Right cardiac atrium (tissue), 5 donors: ENCODE results near the gene UMPS. TPM values are rescaled to one million over a fixed set of nuclear protein-coding genes. Genes with fewer than 3 reads are reported as not detected.
"Not testable (repeated sequence)": the region's sequence is repeated elsewhere in the genome, so short reads cannot be mapped to it uniquely, and the experiment has no call there.

Experiments
- ATAC-seq, 2 donors: fragments of 200-7000 bp; cut with Tn5 transposase; one replicate each; pipeline versions ENCODE4 v1.8.0 to v1.9.1; 2020; ENCODE audit warnings: moderate library complexity in 2 of 2, mild to moderate bottlenecking in 1 of 2
- DNase-seq, 3 donors: peaks; one replicate each; pipeline ENCODE4 v3.0.0-alpha.2; 2020
- H3K27ac ChIP-seq: one replicate; pipeline ENCODE4 v1.5.1; 2013; ENCODE audit warnings: mild to moderate bottlenecking, low read length, control low read depth, moderate library complexity
- H3K27me3 ChIP-seq: one replicate; pipeline ENCODE4 v1.6.1; 2013; ENCODE audit not compliant: control insufficient read depth, insufficient read depth
- H3K4me1 ChIP-seq: one replicate; pipeline ENCODE4 v1.6.1; 2013; ENCODE audit warnings: low read length; ENCODE audit not compliant: control insufficient read depth, insufficient read depth
- H3K4me3 ChIP-seq: one replicate; pipeline ENCODE4 v1.5.1; 2013; ENCODE audit warnings: low read length, control low read depth
- H3K9me3 ChIP-seq: one replicate; pipeline ENCODE4 v1.6.1; 2013; ENCODE audit warnings: low read length; ENCODE audit not compliant: control insufficient read depth
- WGBS: extraction: QIAGEN DNeasy Blood & Tissue Kit; methylation state at CpG from one replicate; pipeline ENCODE4 v1.1.7; 2013; 5-methylcytosine and 5-hydroxymethylcytosine counted together
- intact Hi-C, 4 donors: fragments of 100-400 bp; cut with DNase I; formaldehyde crosslinking; loops; one replicate each; pipeline versions ENCODE4 v1.11.0 to v1.14.0; 2022 to 2023
- polyA plus RNA-seq: library from polyadenylated mRNA; stranded (reverse); fragments of 200-250 nt; gene quantifications from one replicate; pipeline ENCODE4 v1.2.3, GENCODE V29; 2013
- total RNA-seq, 4 donors: library from RNA; stranded (reverse); fragmentation: NEBNext Ultra II Directional; extraction: Animal tissue kit (Norgen Biotek cat#: 25700); gene quantifications; one replicate each; pipeline ENCODE4 v1.2.1, GENCODE V29; 2021
- donor health status: healthy with polysubstance abuse.
- donor health status: DM: no; HTN: yes; CAD: no.
- donor health status: DM: no; HTN: no; CAD: no.
- donor health status: DM: no; HTN: yes; CAD: no; lungs with severe emphysema.
- donor health status: DM: yes; HTN: yes; CAD: no.

The UMPS gene
- total and polyA plus RNA-seq, 5 donors, result 4.2 to 12.8 (median 10.4) TPM

DNA sequence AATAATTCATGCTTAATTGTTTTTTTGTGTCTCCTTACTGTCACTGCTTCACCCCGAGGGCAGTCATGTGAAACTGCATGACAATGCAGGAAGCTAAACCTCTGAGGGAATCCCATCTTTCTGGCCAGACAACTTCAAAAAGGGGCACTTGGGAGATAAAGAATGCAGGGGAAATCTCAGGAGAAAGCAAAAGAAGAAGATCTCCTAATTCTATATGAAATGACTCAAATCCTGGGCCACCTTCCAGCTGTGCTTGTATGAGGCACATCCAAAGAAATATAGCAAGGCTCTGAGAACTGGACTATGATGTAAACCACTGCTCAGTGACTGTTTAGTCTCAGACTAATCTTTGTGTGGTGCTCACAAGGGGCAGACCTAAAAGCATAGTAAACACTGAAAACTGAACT, 22.6 kb upstream of the UMPS start:
- WGBS, result 52% methylated on average over 1 of the region's 1 CpG
- ATAC-seq (no peak), DNase-seq (no peak)
- no peak overlapping the region for H3K27ac ChIP-seq
- H3K4me3 ChIP-seq, result no peak overlapping the region
- no peaks in the 10 kb centered on the region for H3K4me1 ChIP-seq
- intact Hi-C loops, result no loop called here
- H3K27me3 ChIP-seq, result no peaks in the 10 kb centered on the region
- no peaks in the 10 kb centered on the region for H3K9me3 ChIP-seq

DNA sequence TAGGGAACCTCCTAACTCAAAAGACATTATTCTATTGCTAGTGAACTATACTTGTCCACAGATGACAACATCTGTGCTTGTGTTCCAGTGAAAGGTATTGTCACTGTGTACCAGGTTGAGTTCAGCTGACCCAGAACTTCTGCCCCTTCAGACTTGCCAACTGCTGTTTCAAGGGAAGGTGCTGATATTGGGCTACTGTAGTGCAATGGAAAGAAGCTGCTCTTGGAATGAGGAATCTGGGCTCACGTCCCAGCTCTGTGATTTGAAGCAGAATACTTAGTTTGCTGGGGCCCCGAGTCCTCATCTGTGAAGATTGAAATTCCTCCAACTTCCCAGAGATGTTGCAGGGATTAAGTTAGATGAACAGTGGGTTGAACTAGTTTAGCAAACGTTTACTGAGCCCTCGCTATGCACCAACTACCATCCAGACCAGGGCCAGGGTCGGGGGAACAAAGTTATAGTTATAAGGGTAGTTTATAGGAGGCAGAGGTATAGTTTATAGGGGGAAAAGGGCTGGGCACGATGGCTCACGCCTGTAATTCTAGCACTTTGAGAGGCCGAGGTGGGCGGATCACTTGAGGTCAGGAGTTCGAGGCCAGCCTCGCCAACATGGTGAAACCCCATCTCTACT, 15.9 kb upstream of the UMPS start:
- Histone ChIP-seq H3K4me3 (no peak overlapping the region), H3K27ac (no peak overlapping the region), H3K27me3 (no peaks in the 10 kb centered on the region), H3K9me3 (no peaks in the 10 kb centered on the region), H3K4me1 (no peaks in the 10 kb centered on the region)
- intact Hi-C loops, result no loop called here
- DNase-seq, result no peak
- WGBS, result 63% methylated on average over 11 of the region's 11 CpGs
- ATAC-seq, result peak in 1 of 2 donors; percentile 66

DNA sequence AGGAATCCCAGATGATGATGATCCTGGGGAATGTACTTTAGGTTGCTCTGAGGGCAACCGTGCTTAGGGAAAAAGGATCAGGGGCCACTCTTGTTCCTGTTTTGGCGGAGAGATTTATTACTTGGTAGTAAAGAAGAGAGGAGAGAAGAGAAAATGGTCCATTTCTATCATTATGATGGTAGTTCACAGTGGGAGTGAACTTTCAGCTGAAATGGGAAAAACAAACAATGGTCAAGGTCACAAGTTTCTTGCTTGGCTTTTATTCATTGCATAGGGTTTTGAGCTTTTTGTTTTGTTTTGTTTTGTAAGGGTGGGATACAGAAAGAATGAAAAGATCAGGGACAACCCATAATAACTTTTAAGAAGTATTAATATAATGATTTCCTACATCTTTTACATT, 7.7 kb upstream of the UMPS start:
- H3K9me3 ChIP-seq, result no peaks in the 10 kb centered on the region
- no peaks in the 10 kb centered on the region for H3K27me3 ChIP-seq
- no peaks in the 10 kb centered on the region for H3K4me1 ChIP-seq
- H3K27ac ChIP-seq, result no peak overlapping the region
- DNase-seq (no peak), ATAC-seq (no peak)
- no peak overlapping the region for H3K4me3 ChIP-seq
- intact Hi-C loops, result no loop called here
- WGBS, result 78% methylated on average over 2 of the region's 2 CpGs

DNA sequence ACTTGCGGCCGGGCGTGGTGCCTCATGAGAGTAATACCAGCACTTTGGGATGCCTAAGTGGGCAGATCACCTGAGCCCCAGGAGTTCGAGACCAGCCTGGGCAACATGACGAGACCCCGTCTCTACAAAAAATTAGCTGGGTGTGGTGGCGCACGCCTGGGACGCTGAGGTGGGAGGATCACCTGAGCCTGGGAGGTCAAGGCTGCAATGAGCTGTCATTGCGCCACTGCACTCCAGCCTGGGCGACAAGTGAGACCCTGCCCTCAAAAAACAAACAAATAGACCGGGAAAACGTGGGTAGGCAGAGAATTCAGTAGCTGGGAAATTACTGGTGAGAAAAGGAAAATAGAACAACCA, 667 bp downstream of the UMPS start:
- ATAC-seq (peak in 1 of 2 donors; percentile 4), DNase-seq (peak in 1 of 3 donors; percentile 48)
- WGBS, result 18% methylated on average over 13 of the region's 13 CpGs
- Histone ChIP-seq H3K4me3 (peak overlapping the region; percentile 97), H3K27ac (no peak overlapping the region), H3K4me1 (peaks cover 4% of the 10 kb centered on the region), H3K9me3 (no peaks in the 10 kb centered on the region), H3K27me3 (no peaks in the 10 kb centered on the region)
- intact Hi-C loops, result no loop called here

DNA sequence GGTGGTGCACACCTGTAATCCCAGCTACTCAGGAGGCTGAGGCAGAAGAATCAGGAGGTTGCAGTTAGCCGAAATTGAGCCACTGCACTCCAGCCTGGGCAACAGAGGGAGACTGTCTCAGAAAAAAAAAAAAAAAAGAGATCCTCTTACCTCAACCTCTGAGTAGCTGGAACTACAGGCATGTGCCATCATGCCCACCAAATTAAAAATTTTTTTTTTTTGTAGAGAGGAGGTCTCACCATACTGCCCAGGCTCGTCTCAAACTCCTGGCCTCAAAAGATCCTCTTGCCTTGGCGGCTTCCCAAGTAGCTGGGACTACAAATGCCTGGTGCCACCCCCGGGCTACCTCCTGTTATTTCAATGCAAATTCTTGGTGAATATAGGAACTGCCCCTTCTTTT, 1.5 kb downstream of the UMPS start:
- no peak overlapping the region for H3K4me3 ChIP-seq
- WGBS, result 85% methylated on average over 4 of the region's 4 CpGs

DNA sequence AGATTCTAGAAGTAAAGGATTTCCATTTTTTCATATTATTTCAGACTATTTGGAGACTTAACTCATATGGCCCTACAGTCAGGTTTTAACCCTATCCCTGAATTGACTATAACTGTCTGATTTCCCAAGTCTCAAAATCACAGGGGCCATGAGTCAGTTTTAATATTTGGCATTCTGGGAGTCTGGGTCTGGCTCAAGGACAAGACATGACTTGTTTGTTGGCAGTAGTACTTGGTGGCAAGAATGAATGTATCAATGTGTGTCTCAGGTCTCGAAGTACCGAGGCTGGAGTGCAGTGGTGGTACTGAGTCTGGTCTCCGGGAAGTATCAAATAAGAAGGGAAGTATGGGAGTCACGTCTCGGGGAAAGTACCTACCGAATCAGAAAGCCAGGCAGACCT, 10.8 kb downstream of the UMPS start:
- ATAC-seq (no peak), DNase-seq (no peak)
- WGBS, result 87% methylated on average over 6 of the region's 6 CpGs
- Histone ChIP-seq H3K27me3 (no peaks in the 10 kb centered on the region), H3K9me3 (no peaks in the 10 kb centered on the region), H3K4me3 (no peak overlapping the region), H3K27ac (no peak overlapping the region), H3K4me1 (no peaks in the 10 kb centered on the region)
- intact Hi-C loops, result no loop called here

More for the DNA sequence above, 1.5 kb downstream of the UMPS start:
- DNase-seq (no peak), ATAC-seq (no peak)
- Histone ChIP-seq H3K27ac (no peak overlapping the region), H3K4me1 (peaks cover 4% of the 10 kb centered on the region), H3K27me3 (no peaks in the 10 kb centered on the region), H3K9me3 (no peaks in the 10 kb centered on the region)
- intact Hi-C loops, result no loop called here

DNA sequence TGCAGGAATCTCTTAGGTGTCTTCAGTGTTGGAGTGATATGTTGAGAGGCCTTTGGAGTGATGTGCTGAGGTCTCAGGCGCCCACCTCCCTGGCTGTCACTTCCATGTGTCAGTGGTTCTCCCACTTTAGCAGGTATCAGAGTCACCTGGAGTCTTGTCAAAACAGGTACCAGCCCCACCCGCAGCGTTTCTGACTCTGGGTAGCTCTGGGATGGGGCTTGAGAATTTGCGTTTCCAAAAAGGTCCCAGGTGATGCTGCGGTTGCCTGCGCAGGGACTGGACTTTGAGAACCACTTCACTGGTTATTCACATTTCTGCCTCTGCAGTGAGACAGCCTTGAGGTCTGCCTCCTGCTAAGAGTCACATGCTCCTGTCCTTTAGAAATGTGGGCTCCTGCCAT, 15.5 kb downstream of the UMPS start:
- 96% methylated on average over 6 of the region's 6 CpGs for WGBS
- intact Hi-C loops, result no loop called here
- Histone ChIP-seq H3K9me3 (no peaks in the 10 kb centered on the region), H3K27me3 (no peaks in the 10 kb centered on the region), H3K27ac (no peak overlapping the region), H3K4me1 (no peaks in the 10 kb centered on the region), H3K4me3 (no peak overlapping the region)
- ATAC-seq, result no peak
- DNase-seq, result no peak

DNA sequence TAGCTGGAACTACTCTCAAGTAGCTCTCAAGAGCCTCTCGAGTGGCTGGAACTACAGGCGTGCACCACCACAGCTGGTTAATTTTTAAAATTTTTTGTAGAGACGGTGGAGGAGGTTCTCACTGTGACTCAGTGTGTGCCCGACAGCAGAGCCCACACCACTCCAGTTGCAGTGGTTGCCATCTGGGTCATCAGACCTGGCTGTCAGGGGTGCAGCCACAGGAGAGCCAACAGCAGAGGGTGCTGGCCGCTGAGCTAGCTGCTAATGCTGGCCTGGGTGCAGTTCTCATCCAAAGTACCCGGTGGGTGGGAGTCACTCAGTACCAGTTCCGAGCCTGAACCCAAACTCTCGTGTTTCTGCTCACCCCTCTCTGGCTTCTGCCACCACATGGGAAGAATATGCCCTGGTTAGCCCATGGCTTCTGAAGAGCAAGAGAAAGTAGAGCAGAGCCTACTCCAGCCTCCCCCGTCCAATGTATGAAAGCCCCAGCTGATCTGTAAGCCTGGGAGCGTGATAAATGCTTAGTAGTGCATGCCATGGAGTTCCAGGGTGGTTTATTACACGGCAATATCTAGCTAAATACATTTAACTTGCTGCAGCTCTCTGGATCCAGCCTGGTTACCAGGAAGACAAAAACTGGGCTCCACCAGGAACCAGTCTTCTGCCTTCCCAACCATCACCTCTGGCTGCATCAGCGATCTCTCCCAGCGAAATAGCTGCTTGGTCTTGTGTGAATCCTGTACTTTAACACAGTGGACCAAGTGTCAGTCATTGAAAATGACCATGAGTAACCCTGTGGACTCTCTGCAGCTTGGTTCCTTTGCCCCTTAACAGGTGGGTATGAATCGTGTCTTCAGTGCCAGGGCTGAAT, 17.1 kb downstream of the UMPS start:
- DNase-seq (no peak), ATAC-seq (peak in 1 of 2 donors; percentile 29)
- no peak overlapping the region for H3K4me3 ChIP-seq
- no peaks in the 10 kb centered on the region for H3K27me3 ChIP-seq
- intact Hi-C loops, result no loop called here
- WGBS, result 95% methylated on average over 14 of the region's 14 CpGs
- no peak overlapping the region for H3K27ac ChIP-seq
- H3K4me1 ChIP-seq, result no peaks in the 10 kb centered on the region
- H3K9me3 ChIP-seq, result no peaks in the 10 kb centered on the region

DNA sequence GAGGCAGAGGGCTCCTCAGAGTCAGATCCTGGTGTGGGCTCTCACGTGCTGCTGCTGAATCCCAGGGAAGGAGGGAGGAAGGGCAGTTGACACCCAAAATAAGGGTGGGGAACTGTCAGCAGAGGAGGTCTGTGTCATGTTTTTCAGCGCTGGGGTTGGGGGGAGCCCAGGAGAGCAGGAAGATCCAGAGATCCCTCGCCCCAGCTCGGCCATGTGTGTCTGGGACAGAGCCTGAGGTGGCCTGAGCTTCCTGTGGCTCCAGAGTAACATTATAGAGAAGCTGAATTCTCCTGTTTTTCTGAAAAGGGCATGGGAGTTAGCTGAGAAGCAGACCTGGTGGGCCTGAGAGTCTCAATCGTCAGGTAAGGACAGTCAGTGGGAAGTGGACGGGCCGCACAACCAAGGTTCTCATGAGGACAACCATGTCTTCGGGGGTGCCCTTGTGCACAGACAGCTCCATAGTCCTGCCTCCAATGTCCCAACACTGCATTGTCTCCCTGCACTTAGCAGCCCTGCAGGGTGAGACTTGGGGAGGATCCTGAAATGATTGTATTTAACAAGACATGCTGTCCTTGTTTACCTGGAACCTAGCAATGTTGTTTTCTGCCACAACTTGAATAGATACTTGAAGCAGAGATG, 18.4 kb downstream of the UMPS start:
- no peak overlapping the region for H3K27ac ChIP-seq
- no peaks in the 10 kb centered on the region for H3K9me3 ChIP-seq
- DNase-seq, result no peak
- intact Hi-C loops, result no loop called here
- 82% methylated on average over 8 of the region's 8 CpGs for WGBS
- no peaks in the 10 kb centered on the region for H3K27me3 ChIP-seq
- H3K4me3 ChIP-seq, result no peak overlapping the region
- peak in 1 of 2 donors; percentile 50 for ATAC-seq
- no peaks in the 10 kb centered on the region for H3K4me1 ChIP-seq

DNA sequence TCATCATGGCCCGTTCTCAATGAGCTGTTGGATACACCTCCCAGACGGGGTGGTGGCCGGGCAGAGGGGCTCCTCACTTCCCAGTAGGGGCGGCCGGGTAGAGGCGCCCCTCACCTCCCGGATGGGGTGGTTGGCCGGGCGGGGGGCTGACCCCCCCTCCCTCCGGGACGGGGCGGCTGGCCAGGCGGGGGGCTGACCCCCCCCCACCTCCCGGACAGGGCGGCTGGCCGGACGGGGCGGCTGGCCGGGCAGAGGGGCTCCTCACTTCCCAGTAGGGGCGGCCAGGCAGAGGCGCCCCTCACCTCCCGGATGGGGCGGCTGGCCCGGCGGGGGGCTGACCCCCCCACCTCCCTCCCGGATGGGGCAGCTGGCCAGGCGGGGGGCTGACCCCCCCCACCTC, 19.6 kb downstream of the UMPS start:
- H3K4me1 ChIP-seq, H3K9me3 ChIP-seq, DNase-seq, H3K4me3 ChIP-seq, intact Hi-C loops, H3K27me3 ChIP-seq, ATAC-seq, H3K27ac ChIP-seq: not testable (repeated sequence)
- 90% methylated on average over 18 of the region's 27 CpGs for WGBS

DNA sequence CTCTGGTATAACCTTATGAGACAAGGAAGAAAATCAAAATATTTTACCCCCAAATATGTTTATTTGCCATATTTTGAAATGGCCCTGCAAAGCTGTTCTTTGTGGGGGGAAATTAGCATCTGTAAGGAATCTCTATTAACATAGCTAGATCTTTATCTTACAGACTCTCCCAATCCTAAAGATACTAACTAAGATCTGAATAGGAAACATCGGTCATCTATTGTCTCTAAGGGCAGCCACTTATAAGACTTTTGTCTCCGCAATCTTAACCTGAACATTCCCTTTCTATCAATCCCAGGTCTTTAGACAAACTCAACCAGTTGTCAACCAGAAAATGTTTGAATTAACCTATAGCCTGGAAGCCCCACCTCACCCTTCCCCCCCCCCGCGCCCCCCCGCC, 21.2 kb downstream of the UMPS start:
- intact Hi-C loops, result no loop called here
- DNase-seq (no peak), ATAC-seq (no peak)

More for the DNA sequence above, 21.2 kb downstream of the UMPS start:
- Histone ChIP-seq H3K4me1 (no peaks in the 10 kb centered on the region), H3K27ac (no peak overlapping the region), H3K4me3 (no peak overlapping the region), H3K27me3 (no peaks in the 10 kb centered on the region), H3K9me3 (no peaks in the 10 kb centered on the region)
- 76% methylated on average over 5 of the region's 5 CpGs for whole genome bisulfite sequencing
